NCI-H2029 treated with DMSO at 0.1 percent for 48 hours (cell line): ENCODE measurements around the gene SLC24A3.
A peak's percentile ranks its signal among the peaks of the same experiment; 100 is the strongest.
"Not testable (repeated sequence)": the region's sequence is repeated elsewhere in the genome, so short reads cannot be mapped to it uniquely, and the experiment has no call there.

Experiments used
- DNase-seq: peaks from one replicate; lab custom pipeline; 2025; lab: John Stamatoyannopoulos, UW

Gene SLC24A3

GRCh38 chr20:19633985-19634384 lies 421.5 kb downstream of the SLC24A3 start:
- DNase-seq, result no peak

- not testable (repeated sequence) for DNase-seq
Measured at GRCh38 chr20:19639471-19640045, 427.1 kb downstream of the SLC24A3 start.

GRCh38 chr20:19642860-19643259 lies 430.4 kb downstream of the SLC24A3 start:
- DNase-seq, result no peak

GRCh38 chr20:19644085-19644484 lies 431.6 kb downstream of the SLC24A3 start:
- DNase-seq, result no peak

- no peak for DNase-seq
Measured at GRCh38 chr20:19646963-19647362, 434.5 kb downstream of the SLC24A3 start.

- no peak for DNase-seq
Measured at GRCh38 chr20:19648024-19648423, 435.6 kb downstream of the SLC24A3 start.

- no peak for DNase-seq
Measured at GRCh38 chr20:19649041-19649440, 436.6 kb downstream of the SLC24A3 start.

GRCh38 chr20:19652591-19653026 lies 440.2 kb downstream of the SLC24A3 start:
- no peak for DNase-seq

- DNase-seq, result no peak
Measured at GRCh38 chr20:19653327-19653726, 440.9 kb downstream of the SLC24A3 start.

GRCh38 chr20:19654921-19655320 lies 442.5 kb downstream of the SLC24A3 start:
- no peak for DNase-seq

- no peak for DNase-seq
Measured at GRCh38 chr20:19658137-19658536, 445.7 kb downstream of the SLC24A3 start.

- DNase-seq, result no peak
Measured at GRCh38 chr20:19659448-19659847, 447.0 kb downstream of the SLC24A3 start.

GRCh38 chr20:19660808-19661378 lies 448.5 kb downstream of the SLC24A3 start:
- DNase-seq, result no peak

GRCh38 chr20:19661717-19662636 lies 449.5 kb downstream of the SLC24A3 start:
- DNase-seq, result peak; percentile 64

- no peak for DNase-seq
Measured at GRCh38 chr20:19662637-19662995, 450.2 kb downstream of the SLC24A3 start.

GRCh38 chr20:19668418-19668817 lies 456.0 kb downstream of the SLC24A3 start:
- DNase-seq, result no peak

GRCh38 chr20:19670829-19671228 lies 458.4 kb downstream of the SLC24A3 start:
- DNase-seq, result no peak

GRCh38 chr20:19671374-19671773 lies 458.9 kb downstream of the SLC24A3 start:
- DNase-seq, result no peak

- DNase-seq, result no peak
Measured at GRCh38 chr20:19672498-19672897, 460.1 kb downstream of the SLC24A3 start.

GRCh38 chr20:19673575-19673974 lies 461.1 kb downstream of the SLC24A3 start:
- DNase-seq, result no peak

GRCh38 chr20:19676202-19676601 lies 463.8 kb downstream of the SLC24A3 start:
- no peak for DNase-seq

GRCh38 chr20:19677336-19677735 lies 464.9 kb downstream of the SLC24A3 start:
- DNase-seq, result no peak

GRCh38 chr20:19678591-19678990 lies 466.1 kb downstream of the SLC24A3 start:
- DNase-seq, result not testable (repeated sequence)
